GM04504 (cell line): ENCODE results near the gene HMG20B.
"Not testable (repeated sequence)": the region's sequence is repeated elsewhere in the genome, so short reads cannot be mapped to it uniquely, and the experiment has no call there.

Source experiments
- DNase-seq: peaks from one replicate; pipeline ENCODE4 v3.0.0-alpha.2; 2012; ENCODE audit warnings: low read depth

HMG20B gene

DNA sequence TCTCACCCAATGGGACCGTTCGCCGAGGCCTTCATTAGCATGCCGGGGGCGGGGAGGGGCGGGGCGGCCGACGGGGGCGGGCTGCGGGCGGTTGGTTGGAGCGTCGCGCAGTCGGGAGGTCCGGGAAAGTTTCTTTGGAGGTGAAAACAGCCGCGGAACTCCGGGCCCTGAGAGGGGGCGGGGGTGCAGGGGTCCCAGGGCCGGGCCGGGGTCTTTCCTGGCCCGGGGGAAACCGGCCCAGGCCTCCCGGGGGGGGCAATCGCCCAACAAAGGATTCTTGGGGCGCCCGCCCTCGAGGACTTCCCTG lies at the start of gene HMG20B:
TSS of gene HMG20B (plus strand) at position 90 of the 307 bp plus-strand sequence. CDS start 366 bp downstream, outside the sequence.
- DNase-seq = no peak

DNA sequence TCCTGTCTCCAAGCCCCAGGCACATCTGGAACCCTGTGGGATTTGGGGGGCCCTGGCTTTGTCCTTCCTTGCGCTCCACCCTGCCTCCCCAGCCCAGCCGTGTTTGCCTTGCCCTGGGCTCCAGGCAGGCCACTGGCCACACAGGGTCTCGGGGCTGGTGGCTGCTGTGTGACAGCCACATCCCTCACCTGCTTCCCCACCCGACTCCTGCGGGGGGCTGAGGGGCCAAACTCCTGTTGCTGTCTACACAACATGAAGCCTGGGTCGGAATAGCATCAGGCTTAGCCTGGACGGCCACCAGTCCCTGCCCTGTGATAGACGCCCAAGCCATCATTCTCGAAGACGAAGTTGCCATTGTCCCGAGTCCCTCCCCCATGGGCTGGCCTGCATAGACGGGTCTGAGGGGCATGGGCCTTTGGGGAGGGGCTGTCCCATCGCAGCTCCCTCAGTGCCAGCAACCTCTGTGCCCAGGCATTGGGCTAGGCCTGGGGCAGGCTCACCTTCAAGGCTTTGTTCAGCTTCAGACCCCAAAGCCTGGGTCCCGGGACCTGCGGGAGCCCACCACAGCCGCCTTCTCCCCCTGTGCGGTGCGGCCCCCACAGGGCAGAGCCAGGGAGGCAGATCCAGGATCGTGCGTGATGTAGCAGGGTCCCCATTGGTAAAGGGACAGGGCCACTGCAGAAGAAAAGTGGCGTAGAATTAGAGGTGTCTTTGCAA lies 49.2 kb upstream of the HMG20B start:
- DNase-seq = no peak

DNA sequence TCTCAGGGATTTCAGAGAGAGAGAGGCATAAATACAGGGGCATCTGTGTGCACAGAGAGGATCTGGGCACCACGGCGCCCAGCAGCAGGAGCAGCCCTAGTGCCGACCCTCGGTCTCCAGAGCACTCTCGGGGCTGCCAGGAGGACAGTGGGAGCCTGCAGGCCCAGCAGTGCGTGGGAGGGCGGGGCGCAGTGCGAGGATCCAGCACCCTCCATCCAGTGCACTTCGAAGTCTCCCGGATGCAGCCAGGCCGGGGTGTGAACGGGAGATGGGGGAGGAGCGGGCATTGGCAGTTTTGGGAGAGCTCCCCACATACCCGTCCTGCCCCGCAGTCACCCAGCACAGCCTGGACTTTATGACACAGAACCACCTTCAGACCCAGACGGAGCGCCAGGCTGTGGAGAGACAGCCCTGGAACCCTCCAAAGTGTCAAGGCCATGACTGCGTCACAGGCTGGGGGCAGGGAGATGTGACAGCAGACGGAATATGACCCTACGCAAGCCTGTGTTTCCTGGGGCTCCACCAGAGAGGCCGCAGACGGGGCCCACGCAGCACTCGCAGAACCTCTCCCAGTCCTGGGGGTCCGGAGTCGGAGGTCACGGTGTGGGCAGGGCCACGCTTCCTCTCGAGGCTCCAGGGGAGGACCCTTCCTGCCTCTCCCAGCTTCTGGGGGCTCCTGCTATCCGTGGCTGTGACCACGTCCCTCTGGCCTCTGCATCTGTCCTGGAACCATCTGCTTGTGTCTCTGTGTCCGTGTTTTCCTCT lies 48.5 kb upstream of the HMG20B start:
- DNase-seq = no peak

DNA sequence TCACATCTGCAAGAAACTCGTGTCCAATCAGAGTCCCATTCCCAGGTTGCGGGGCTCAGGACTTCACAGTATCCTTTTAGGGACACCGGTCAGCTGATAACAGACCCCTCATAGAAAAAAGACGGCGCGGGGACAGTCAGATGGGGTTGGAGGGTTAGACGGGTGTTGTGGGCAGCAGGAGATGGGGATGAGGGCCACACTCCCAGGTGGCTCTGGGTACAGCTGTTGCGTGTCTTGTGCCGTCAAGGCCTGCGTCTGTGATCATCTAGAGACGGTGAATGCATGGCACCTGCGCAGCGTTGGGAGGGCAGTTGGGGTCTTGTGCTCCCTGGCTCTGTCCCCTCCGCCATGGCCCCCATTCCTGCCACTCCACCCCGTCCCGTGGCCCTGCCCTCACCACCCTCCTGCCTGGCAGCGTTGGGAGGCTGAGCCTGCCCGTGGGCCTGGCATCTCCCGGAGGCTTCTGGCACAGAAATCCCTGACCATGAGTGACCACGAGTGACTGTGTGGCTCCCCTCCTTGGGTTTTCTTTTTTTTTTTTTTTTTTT lies 47.8 kb upstream of the HMG20B start:
- DNase-seq = no peak

DNA sequence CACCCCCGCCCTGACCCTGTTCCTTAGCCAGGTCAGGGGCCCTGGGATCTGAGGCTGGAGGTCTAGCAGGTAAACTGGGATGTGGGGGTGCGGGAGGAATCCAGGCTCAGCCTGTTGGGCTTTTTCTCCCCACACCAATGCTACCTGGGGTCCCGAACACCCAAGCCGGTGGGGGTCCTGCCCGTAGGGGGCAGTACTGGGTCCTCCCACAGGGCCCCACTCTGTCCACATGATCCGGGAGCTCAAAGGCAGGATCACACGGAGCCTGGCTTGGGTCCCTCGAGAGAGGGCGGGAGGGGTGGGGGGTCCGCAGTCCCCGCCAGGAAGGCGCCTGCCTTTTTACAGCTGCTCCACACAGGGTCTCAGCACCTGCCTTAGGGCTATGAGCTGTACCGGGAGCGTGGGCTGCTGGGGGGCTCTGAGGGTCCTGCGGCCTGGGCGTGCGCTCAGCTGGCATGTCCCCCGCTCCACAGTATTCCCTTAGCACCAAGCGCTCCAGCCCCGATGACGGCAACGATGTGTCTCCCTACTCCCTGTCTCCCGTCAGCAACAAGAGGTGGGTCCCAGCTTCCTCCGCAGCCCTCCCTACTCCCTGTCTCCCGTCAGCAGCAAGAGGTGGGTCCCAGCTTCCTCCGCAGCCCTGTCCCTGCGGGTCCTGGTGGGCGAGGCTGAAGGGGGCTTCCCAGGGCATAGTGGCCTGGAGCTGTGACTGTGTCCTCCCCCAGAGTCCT lies 46.1 kb upstream of the HMG20B start:
- no peak for DNase-seq

DNA sequence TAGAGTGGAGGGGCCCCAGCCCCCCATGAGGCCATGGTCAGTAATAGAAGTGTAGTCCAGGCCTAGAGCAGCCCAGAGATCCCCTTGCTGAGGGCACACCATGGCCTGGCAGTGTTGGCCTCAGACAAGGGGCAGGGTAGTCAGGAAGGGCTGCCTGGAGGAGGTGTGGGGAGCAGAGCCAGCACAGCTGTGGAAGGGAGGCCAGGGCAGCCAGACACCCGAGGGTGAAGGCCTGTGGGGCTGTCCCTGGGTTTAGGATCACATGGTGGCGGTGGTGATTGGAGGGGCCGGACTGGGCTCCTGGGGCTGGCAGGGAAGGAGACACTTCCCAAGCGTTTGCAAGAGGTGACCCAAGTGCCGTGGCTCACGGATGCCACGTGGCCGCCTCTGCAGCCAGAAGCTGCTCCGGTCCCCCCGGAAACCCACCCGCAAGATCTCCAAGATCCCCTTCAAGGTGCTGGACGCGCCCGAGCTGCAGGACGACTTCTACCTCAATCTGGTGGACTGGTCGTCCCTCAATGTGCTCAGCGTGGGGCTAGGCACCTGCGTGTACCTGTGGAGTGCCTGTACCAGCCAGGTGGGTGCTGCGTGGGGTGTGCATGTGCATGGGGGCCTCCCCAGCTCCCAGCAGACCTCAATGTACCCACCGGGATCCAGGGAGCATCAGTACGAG lies 45.4 kb upstream of the HMG20B start:
- no peak for DNase-seq

DNA sequence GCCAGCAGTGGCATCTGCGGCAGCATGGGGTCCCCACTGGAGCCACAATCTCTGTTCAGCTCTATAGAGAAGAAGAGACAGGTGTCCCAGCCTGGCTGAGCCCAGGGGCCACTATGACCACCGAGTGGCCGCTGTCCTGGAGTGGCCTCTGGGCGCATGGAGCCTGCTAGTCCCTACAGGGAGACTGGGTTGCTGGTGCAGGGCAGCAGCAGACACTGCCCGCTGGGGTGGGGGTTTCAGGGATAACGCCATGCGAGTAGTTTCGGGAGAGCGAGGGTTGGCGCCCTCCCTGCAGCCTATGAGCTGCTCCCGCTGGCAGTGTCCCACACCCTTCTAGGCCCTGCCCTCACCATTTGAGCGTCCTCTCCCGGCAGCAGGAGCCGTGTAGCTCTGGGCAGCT lies 44.7 kb upstream of the HMG20B start:
- no peak for DNase-seq

DNA sequence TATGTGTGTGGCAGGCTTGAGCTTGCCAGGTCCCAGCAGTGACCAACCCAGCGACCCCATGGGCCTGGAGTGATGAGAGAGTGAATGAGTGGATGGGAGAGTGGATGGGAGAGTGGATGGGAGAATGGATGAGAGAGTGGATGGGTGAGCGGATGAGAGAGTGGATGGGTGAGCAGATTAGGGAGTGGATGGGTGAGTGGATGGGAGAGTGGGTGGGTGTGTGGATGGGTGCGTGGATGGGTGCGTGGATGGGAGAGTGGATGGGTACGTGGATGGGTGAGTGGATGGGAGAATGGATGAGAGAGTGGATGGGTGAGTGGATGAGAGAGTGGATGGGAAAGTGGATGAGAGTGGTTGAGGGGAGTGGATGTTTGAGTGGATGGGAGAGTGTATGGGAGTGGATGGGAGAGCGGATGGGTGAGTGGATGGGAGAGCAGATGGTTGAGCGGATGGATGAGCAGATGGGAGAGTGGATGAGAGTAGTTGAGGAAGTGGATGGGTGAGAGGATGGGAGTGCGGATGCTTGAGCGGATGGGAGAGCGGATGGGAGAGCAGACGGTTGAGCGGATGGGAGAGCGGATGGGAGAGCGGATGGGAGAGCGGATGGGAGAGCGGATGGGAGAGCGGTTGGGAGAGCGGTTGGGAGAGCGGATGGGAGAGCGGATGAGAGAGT lies 44.1 kb upstream of the HMG20B start:
- no peak for DNase-seq

DNA sequence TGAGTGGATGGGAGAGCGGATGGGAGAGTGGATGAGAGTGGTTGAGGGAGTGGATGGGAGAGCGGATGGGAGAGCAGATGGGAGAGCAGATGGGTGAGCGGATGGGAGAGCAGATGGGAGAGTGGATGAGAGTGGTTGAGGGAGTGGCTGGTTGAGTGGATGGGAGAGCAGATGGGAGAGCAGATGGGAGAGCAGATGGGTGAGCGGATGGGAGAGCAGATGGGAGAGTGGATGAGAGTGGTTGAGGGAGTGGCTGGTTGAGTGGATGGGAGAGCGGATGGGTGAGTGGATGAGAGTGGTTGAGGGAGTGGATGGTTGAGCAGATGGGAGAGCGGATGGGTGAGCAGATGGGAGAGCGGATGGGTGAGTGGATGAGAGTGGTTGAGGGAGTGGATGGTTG lies 43.4 kb upstream of the HMG20B start:
- DNase-seq = not testable (repeated sequence)

DNA sequence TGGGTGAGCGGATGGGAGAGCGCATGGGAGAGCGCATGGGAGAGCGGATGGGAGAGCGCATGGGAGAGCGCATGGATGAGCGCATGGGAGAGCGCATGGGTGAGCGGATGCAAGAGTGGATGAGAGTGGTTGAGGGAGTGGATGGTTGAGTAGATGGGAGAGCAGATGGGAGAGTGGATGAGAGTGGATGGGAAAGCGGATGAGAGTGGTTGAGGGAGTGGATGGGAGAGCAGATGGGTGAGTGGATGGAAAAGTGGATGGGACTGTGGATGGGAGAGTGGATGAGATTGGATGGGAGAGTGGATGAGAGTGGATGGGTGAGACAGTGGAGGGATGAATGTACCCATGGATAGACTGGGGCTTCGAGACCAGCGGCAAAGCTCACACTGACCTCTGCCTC lies 42.4 kb upstream of the HMG20B start:
- DNase-seq = no peak

DNA sequence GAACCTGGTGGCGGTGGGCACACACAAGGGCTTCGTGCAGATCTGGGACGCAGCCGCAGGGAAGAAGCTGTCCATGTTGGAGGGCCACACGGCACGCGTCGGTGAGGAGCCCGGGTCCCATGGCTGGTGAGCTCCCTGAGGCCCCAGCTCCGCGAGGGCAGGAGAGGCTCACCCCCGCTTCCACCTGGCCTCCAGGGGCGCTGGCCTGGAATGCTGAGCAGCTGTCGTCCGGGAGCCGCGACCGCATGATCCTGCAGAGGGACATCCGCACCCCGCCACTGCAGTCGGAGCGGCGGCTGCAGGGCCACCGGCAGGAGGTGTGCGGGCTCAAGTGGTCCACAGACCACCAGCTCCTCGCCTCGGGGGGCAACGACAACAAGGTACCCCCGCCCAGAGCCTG lies 41.0 kb upstream of the HMG20B start:
- DNase-seq = no peak

DNA sequence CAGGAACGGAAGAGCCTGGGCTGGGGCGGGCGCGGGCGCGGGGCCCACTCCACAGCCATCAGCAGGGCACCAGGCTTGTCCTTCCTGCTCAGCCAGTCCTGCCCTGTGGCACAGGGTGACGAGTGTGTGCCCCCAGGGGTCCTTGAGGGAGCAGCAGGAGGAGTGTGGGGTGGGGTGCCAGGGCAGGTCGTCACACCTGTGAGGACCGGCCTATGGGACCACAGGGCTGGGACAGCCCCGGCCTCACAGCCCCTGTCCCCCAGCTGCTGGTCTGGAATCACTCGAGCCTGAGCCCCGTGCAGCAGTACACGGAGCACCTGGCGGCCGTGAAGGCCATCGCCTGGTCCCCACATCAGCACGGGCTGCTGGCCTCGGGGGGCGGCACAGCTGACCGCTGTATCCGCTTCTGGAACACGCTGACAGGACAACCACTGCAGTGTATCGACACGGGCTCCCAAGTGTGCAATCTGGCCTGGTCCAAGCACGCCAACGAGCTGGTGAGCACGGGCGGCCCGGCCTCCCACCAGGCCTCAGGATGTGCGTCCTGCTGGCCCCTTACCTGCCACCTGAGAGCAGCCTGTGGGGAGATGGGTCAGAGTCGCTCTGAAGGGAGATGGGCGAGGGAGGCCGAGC lies 40.5 kb upstream of the HMG20B start:
- no peak for DNase-seq

DNA sequence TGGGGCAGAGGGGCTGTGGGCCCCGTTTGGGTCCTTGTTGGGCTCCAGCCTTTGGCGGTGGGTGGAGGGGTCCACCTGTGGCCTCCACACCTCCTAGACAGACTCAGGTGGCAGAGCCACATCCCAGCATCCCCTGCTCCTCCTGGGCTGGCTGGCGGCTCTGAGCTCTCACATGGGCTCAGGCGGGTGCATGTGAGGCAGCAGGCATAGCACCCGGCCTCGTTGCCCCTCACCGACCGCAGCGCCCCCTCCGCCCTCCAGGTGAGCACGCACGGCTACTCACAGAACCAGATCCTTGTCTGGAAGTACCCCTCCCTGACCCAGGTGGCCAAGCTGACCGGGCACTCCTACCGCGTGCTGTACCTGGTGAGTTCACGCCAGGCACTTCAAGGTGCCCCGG lies 39.7 kb upstream of the HMG20B start:
- no peak for DNase-seq

DNA sequence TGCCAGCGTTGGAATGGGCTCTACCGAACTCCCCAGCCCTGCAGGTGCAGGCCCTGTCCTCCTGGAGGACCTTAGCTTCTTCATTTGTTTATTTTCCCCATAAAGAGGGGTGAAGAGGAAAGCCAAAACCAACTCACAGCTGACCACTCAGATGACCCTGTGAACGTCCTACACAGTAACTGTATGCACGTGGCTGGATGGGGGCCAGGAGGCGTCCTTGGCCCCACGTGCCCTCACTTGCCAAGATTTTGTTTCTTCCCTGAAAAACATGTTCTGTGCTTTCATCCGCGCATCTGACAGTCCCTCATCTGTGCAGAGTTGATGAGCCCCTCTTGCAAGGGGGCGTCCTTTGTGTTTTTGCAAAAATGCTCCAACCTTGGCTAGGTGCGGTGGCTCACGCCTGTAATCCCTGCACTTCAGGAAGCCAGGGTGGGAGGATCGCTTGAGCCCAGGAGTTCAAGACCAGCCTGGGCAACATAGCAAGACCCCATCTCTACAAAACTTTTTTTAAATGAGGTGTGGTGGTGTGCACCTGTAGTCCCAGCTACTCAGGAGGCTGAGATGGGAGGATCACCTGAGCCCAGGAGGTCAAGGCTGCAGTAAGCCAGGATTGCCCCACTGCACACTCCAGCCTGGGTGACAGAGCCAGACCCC lies 39.1 kb upstream of the HMG20B start:
- DNase-seq = no peak

DNA sequence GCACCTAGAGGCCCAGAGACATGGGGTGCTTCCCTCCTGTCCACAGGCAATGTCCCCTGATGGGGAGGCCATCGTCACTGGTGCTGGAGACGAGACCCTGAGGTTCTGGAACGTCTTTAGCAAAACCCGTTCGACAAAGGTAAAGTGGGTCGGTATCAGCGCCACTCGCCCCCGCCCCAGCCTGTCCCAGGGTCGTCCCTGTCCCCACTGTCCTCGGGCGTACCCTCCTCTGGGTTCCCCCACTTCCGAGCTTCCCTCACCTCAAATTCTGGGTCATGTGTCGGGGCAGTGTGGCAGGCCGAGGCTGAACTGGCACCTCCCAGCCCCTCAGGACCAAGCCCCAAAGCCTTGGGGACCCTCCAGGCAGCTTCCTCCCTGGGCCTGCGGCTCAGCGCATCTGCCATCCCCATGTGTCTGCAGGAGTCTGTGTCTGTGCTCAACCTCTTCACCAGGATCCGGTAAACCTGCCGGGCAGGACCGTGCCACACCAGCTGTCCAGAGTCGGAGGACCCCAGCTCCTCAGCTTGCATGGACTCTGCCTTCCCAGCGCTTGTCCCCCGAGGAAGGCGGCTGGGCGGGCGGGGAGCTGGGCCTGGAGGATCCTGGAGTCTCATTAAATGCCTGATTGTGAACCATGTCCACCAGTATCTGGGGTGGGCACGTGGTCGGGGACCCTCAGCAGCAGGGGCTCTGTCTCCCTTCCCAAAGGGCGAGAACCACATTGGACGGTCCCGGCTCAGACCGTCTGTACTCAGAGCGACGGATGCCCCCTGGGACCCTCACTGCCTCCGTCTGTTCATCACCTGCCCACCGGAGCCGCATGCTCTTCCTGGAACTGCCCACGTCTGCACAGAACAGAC lies 38.1 kb upstream of the HMG20B start:
- DNase-seq = no peak

DNA sequence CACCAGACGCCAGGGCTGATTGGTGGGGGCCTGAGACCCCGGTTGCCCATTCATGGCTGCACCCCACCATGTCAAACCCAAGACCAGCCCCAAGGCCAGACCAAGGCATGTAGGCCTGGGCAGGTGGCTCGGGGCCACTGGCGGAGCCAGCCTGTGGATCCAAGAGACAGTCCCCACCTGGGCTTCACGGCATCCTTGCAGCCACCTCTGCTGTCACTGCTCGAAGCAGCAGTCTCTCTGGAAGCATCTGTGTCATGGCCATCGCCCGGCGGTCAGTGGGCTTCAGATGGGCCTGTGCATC lies 37.6 kb upstream of the HMG20B start:
- no peak for DNase-seq

DNA sequence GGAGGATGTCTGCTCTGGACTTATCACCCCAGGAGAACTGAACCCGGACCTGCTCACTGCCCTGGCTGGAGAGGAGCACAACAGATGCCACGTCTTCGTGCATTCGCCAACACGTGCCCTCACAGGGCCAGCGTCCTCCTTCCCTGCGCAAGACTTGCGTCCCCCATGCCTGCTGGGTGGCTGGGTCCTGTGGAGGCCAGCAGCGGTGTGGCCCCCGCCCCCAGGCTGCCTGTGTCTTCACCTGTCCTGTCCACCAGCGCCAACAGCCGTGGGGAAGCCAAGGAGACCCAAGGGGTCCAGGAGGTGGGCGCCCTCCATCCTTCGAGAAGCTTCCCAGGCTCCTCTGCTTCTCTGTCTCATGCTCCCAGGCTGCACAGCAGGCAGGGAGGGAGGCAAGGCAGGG lies 37.2 kb upstream of the HMG20B start:
- DNase-seq = no peak

DNA sequence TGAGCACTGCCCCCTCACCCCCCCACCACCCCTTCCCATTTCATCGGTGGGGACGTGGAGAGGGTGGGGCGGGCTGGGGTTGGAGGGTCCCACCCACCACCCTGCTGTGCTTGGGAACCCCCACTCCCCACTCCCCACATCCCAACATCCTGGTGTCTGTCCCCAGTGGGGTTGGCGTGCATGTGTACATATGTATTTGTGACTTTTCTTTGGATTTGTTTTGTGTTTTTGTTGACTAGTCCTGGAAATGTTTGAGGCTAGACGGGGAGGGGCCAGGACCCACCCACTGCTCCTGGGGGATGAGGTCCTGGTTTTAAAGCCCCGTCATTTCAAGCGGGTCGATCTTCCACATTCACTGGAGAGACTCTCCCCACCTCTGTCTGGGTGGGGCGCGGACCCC lies 36.8 kb upstream of the HMG20B start:
- DNase-seq = no peak

DNA sequence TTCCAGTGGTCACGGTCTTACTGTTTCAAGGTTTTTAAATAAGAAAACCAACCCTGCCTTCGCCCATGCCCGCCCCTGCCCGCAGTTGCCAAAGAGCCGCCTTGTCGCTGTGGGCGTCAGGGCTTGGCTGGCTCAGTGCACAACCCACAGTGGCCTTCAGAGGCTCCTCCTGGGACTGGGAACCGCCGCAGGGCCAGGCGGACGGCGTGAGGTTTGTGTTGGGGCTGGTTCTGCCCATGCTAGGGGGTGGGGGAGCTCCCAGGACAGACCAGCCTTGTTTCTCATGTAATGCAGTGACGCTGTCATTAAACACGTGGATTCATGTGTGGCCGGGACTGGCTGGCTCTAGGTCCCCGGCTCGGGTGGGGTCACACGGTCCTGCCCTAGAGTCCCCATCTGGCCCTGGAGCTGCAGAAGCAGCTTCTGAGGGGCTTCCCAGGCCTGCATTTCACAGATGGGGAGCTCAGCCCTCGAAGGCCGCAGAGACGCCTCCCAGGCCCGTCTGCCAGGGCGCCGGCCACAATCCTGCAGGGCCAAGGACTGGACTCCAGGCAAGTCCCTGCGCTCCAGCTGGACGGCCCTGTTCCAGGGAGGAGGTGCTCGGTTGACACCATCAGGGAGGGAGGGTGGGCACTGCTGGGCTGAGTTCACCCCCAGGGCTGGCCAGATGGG lies 36.2 kb upstream of the HMG20B start:
- DNase-seq = no peak

DNA sequence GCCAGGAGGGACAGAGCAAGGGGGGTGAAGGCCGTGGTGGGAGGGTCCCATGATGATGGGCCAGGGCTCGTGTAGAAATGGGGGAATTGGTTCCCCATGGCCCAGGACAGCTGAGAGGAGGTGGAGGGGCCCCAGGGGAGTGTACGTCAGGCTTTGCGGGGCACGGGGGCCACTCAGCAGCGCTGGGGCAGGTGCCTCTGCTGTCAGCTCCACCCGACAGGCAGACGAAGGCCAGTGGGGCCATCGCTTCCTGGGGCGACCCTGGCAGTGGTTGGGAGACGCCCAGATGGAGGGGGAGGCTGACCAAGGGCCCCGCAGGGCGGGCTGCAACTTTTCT lies 35.7 kb upstream of the HMG20B start:
- DNase-seq = no peak
